Right hindlimb (tissue), 1 donor: ENCODE results near the gene TTBK2.

Experiments
- DNase-seq: peaks from one replicate; pipeline ENCODE4 v3.0.0-alpha.2; 2018

Gene TTBK2

GRCh38 chr15:42750306-42750705 is 170.3 kb downstream of the TTBK2 start:
- no peak for DNase-seq

GRCh38 chr15:42749266-42749665 is 171.3 kb downstream of the TTBK2 start:
- no peak for DNase-seq

- no peak for DNase-seq
Observed at GRCh38 chr15:42744195-42744594, 176.4 kb downstream of the TTBK2 start.

DNA sequence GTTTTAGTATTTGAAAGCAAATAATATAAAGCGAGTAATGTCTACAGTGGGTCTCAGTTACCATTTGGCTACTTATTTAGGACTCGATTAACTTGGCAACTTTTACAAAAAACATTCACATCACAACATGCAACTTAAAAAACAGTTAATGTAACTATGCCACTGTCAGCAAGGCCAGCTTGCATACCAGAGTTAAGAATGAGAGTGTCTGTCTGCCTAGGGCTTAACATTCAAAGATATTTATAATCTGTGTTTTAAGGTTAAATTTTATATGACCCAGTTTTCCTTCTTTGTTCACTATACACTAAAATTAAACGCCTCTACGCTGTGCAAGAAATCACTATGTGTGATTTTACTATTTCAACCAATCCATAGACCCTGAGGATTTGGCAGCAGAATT is 178.4 kb downstream of the TTBK2 start:
- DNase-seq, result no peak

- no peak for DNase-seq
Observed at GRCh38 chr15:42741710-42742109, 178.9 kb downstream of the TTBK2 start.

GRCh38 chr15:42737529-42738328 is 182.8 kb downstream of the TTBK2 start:
- DNase-seq, result no peak

DNA sequence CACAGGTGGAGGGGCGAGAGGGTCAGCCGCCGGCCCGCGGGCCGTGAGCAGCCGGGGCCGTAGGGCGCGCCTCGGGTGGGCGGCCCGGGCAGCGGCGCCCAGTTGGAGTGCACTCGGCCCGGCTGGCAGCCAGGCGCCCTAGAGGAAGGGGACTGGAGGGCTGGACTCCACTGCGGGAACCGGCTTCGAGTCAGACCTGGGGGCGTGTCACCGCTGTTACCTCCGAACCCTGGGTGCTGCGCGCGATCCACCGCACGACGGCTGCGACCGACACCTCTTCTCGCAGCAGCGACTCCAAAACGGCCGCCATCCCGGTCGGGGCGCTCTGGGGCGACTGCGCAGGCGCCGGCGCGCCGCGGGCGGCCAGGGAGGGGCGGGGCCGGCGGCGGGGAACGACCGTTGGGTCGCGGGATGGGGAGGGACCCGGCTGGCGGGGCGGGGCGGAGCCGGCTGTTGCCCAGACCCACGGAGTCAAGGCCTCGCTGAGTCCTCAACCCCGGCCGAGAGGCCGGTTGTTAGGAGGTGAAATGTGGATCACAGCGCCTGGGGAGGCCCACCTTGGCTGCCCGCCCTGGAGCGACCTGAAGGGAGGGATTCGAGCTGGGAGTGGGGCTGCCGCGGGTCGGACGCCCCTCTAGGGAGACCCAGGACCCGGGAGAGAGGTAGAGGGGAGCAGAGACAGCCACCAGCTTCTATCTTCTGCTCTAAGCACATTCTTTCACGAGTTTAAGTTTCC is 183.6 kb downstream of the TTBK2 start, which contains the start of gene CDAN1:
TSS of gene CDAN1 (minus strand) at position 336 of the 736 bp plus-strand sequence. CDS start at position 310, 26 bp downstream.
- peak; percentile 95 for DNase-seq

DNA sequence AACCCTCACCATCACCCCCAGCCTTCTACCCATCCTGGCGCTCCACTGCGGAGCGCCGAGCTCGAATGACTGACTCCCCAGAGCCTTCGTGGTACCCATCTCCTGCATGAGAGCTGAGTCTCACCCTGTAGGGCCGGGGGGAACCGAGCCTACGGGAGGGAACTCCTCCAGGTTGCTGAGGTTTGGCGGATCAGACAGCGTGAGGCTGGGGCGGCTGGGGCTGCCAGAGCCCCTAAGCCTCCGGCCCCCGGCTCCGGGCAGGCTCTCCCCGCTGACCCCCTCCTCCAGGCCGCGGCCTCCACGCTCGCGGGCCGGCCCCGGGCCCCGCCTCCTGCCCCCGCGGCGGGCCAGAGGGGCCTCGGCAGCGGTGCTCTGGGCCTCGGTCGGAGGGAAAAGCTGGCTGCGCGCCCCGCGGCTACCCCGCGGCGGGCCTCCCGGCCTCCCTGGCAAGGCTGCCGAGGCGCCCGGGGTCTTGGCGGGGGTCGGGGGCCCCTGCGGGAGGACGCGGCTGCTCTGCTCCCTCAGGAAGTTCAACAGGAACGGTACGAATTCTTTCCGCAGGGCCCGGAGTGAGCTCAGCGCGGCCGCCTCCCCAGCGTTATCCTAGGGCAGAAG is 184.3 kb downstream of the TTBK2 start:
- peak; percentile 69 for DNase-seq

GRCh38 chr15:42735382-42736165 is 185.0 kb downstream of the TTBK2 start:
- DNase-seq, result no peak

- no peak for DNase-seq
Observed at GRCh38 chr15:42734076-42734672, 186.4 kb downstream of the TTBK2 start.

- DNase-seq, result no peak
Observed at GRCh38 chr15:42733027-42733426, 187.6 kb downstream of the TTBK2 start.

DNA sequence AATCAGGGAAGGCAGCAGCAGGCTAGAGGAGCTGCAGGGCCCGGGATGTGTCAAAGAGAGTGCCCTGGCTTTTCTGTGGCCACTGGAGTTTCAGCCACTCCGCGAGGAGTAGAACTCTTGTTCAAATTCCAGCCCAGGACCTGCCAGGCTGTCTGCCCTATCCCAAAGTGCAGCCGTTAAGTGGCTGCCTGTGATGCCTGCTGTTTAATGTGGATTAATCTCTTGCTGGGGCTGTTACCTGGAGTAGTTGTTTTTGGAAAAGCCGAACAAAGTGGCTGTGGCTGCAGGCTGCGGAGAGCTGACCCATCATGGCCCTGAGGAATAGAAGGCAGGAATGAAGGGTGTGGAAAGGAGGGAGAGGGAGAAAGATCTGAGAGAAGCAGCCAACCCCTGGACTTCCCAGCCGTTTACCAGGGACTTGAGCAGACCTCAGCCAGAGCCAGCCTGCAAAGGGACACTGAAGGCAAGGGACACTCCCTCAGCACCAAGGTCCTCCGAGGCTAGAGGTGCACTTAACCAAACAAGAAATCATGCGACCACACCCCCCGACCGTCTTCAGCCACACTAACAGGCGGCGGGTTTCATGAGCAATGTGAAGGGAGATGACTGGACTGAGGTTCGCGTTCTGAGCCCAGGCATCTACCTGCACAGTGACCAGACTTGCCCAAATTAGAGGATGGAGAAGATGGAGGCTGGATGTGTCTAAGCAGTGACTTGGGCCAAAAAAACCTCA is 188.3 kb downstream of the TTBK2 start:
- DNase-seq, result no peak

- DNase-seq, result no peak
Observed at GRCh38 chr15:42731461-42731860, 189.1 kb downstream of the TTBK2 start.

- DNase-seq, result no peak
Observed at GRCh38 chr15:42730536-42730935, 190.0 kb downstream of the TTBK2 start.

DNA sequence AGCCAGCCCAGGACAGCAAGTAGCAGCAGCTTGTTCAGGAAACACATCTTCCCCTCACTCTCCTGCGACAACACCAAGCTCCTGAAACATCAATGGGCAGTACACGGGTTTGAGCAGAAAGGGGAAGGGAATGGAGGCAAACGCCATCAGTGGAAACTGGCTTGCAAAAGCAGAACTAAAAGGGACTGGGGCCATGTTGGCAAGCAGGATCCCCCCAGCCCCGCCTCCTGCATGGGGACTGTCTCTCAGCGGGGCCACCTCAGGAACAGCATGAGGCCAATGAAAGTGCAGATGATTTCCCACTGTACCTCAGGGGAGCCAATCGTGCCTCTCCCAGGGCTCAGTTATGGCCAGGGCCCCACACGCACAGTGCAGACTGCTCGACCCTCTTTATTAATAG is 190.4 kb downstream of the TTBK2 start:
- no peak for DNase-seq

- DNase-seq, result no peak
Observed at GRCh38 chr15:42729409-42729808, 191.2 kb downstream of the TTBK2 start.

DNA sequence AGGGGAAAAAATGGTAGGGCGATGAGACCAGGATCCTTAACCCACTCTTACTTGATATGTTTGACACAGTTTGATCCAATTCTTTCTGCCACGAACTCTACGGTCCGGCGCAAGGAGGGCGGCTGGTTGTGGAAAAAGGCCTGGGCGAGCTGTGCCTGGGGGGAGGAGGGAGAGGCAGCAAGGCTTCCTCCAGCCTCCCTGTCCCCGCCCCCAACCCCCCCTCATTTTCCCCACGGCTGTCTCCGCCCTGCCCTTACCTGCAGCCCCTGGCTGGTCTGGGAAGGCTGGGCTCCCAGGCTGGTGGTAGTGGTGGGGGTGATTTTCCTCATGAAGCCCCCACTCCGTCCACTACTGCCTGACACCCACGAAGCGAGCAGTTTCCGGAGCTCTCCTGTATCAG is 191.6 kb downstream of the TTBK2 start:
- DNase-seq, result no peak

GRCh38 chr15:42728560-42728959 is 192.0 kb downstream of the TTBK2 start:
- no peak for DNase-seq

DNA sequence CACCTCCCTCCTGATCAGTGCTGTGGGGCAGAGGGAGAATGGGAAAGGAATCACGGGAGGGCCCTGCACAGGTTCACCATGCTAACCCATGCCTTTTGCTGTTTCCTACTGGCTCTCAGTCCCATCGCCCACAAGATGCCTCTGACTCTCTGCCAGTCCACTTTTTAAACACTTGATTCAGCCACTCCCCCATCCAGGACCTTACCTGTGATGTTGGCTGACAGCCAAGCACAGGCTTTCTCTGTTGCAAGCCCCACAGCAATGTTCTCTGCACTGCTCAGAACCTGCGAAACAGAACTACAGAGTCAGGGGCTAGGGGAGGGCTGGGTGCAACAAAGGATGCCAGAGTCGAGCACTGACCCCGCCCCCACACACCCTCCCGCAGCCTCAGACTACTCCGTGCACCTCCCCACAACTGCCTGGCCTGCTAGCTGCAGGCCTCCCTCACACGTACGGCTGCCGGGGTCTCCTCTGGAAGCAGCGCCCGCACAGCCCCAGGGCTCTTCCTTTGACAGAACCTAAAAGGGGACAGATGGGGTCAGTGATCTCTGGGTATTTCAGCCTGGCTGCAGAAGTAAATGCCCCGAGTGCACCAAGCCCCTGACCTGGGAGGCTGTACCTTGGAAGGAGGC is 192.7 kb downstream of the TTBK2 start:
- DNase-seq, result no peak

GRCh38 chr15:42726114-42726513 is 194.5 kb downstream of the TTBK2 start:
- DNase-seq, result no peak

GRCh38 chr15:42725331-42725903 is 195.2 kb downstream of the TTBK2 start:
- no peak for DNase-seq
